Measurements from ENCODE around the gene LENEP.
A peak's percentile ranks its signal among the peaks of the same experiment; 100 is the strongest.

Gene LENEP

DNA sequence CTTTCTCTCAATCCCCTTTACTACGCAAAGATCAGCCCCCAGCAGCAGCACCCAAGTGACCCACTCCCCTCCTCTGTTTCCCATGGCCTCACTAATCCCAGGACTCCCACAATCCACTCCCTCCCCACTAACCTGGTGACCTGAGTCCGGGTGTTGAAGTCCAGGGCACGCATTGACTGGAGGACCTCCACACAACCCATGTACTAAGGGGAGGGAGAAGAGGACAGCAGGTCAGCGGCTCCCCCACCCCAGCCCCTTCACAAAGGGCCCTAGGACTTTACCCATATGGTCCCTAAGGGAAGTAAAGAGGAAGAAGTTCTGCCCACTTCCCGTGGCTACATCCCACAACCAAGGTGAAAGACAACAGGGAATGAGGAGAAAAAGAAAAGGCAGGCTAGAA lies 24.1 kb upstream of the LENEP start:
- peak overlapping the region; percentile 7; the same call in 1 of the 2 replicates for H3K27ac ChIP-seq
- TF ChIP-seq, protein P1, sequence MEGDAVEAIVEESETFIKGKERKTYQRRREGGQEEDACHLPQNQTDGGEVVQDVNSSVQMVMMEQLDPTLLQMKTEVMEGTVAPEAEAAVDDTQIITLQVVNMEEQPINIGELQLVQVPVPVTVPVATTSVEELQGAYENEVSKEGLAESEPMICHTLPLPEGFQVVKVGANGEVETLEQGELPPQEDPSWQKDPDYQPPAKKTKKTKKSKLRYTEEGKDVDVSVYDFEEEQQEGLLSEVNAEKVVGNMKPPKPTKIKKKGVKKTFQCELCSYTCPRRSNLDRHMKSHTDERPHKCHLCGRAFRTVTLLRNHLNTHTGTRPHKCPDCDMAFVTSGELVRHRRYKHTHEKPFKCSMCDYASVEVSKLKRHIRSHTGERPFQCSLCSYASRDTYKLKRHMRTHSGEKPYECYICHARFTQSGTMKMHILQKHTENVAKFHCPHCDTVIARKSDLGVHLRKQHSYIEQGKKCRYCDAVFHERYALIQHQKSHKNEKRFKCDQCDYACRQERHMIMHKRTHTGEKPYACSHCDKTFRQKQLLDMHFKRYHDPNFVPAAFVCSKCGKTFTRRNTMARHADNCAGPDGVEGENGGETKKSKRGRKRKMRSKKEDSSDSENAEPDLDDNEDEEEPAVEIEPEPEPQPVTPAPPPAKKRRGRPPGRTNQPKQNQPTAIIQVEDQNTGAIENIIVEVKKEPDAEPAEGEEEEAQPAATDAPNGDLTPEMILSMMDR (conservative IDR thresholded peaks at IDR 0.05) = no peak
- no peak for TF ChIP-seq ZFX (IDR thresholded peaks at IDR 0.05)

DNA sequence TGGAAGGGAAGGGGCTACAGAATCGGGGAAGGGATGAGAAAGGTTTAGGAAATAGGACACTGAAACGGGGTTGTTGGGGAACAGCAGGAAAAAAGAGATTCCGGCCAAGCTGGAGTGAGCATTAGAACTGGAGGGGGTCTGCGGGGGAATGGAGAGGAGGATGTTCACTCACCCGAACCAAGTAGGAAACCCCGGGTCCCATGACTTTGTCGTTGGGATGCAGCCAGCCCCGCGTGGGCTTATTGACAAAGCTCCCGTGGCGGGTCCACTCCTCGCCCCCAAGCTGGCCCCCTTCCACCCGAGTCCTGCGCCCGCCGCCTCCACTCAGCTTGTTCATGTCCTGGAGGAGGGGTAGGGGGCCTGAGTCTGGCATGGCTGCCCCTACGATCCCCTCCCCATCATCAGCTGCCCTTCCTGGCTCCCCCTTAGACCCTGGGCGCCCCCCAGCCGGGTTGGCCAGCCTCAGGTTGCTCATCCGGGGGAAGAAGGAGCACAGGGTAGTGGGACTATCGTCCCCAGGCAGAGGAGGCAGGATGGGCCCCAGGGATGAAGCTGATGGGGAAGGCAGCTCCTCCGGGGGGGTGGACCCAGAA lies 23.4 kb upstream of the LENEP start:
- peak overlapping the region; percentile 84 for H3K27ac ChIP-seq
- TF ChIP-seq ZFX (IDR thresholded peaks at IDR 0.05) = no peak
- TF ChIP-seq, protein P1 (conservative IDR thresholded peaks at IDR 0.05) = no peak

DNA sequence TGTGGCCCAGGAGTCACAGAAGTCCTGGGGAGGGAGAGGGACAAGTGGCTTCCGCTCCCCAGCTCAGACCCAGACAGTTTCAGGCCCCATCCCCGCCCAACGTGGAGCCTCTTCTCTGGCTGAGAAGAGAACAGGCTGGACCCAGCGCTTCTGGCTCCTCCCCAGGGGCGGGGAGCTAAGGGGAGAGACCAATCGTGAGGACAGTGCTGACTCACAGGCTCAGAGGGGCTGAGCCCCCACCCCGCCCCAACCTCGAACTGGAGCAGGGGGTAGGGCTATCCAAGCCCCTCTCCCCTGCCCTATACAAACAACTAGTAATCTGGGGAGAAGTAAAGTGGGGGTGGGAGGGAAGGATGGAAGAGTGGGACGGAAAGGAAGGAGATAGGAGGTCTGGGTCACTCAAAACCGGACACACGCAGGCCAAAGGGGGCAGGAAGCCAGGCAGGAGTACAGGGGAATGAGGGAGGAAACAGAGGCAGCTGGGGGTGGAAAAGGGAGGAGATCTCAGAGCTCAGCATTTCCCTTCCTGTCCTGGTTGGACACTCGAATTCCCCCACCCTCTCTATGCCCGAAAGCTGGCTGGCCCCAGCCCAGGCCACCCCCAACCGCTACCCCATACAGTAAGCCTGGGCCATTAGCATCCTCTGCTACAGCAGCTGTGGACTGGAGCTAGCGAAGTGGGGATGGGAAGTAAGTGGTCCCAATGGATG lies 22.6 kb upstream of the LENEP start, which contains the start of gene SHC1:
Gene SHC1, minus strand, starts transcription at position 117 of the 710 bp plus-strand sequence. CDS start 221 bp downstream, outside the sequence.
- TF ChIP-seq, protein P1 (conservative IDR thresholded peaks at IDR 0.05) = no peak
- no peak for TF ChIP-seq ZFX (IDR thresholded peaks at IDR 0.05)
- peak within 1 kb of the TSS; percentile 84 for H3K27ac ChIP-seq

DNA sequence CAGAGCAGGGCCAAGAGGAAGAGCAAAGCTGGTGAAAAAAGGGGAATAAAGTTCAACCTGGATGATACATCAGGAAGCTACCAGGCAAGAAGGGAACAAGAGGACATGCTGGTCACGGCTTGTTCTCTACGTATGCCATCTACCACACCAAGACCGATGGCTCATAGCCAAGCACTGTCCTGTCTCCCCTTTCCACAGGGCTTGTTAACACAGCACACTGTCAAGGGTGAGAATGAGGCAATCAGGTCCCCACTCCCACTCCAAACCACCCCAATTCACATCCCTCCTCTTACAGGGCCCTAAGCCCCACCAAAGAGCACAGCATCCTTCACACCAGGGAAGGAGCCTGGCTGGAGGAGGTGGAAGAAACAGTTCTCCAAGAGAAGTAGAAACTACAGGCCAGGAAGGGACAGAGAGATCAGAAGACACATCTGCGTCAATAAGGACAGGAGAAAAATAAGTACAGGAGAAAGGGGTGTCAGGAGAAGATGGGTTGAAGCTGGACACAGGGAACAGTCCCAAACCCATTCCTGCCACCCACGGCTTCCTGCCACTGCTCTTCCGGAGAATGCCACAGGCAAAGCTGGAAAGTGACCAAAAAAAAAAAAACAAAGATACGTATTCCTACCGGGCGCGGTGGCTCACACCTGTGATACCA lies 21.9 kb upstream of the LENEP start:
- peak overlapping the region; percentile 84 for H3K27ac ChIP-seq
- TF ChIP-seq, protein P1 (conservative IDR thresholded peaks at IDR 0.05) = no peak
- TF ChIP-seq ZFX (IDR thresholded peaks at IDR 0.05) = no peak

DNA sequence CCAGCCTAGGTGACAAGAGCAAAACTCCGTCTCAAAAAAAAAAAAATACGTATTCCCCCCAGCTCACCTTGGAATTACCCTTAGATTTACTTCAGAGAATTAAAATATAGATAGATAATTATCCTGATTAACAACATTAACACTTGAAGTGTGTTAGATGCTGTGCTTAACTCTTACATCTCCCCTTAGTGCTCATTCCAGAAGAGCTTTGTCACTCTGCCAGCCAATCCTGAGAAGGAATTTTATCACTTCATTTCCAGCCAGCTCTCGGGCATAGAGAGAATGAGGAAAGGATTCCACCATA lies 21.2 kb upstream of the LENEP start:
- H3K27ac ChIP-seq = peak overlapping the region; percentile 84

DNA sequence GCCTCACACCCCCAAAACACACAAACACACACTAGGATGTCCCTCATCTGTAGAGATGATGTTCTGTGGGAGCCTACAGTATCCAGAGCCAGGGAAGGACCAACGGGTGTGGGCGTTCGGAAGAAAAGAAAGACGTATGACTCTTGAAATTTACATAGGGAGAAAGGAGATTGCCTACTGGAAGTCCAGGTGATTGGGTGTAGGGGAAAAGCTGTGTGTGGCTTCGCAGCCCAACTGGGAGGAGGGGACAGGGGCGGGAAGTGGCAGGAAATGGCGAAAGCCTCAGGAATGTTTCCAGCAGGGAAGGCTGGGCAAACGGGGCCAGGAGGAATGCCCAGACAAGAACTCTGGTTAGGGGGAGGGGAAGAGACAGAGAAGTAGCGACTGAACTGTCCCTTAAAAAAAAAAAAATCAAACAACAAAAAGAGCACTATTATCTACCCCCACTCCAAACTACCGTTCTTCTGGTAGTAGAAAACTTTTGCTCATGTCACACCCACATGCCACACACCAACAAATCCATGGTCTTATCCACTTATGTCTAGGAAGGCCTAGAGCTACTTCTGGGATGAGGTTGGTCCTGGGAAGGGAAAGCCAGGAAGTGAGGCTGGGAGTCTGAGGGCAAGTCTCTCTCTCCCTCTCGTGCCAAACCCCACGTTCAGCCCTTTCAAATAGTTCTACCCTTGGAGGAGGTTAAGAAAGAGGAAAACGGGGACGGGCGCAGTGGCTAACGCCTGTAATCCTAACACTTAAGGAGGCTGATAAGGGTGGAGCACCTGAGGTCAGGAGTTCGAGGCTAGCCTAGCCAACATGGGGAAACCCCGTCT lies 20.7 kb upstream of the LENEP start:
- TF ChIP-seq, protein P1 (conservative IDR thresholded peaks at IDR 0.05) = no peak
- TF ChIP-seq ZFX (IDR thresholded peaks at IDR 0.05) = no peak
- H3K27ac ChIP-seq = peak overlapping the region; percentile 84

More for the DNA sequence above, 21.2 kb upstream of the LENEP start:
- TF ChIP-seq, protein P1 (conservative IDR thresholded peaks at IDR 0.05) = no peak

All from C4-2B (cell line).